GM12892 (cell line): Measurements from ENCODE around the gene TMEM235.

ENCODE experiments used
- POLR2A ChIP-seq: IDR thresholded peaks from 2 replicates; pipeline ENCODE4 v1.6.1; 2011; ENCODE audit warnings: low read depth, low read length, control low read depth
- POLR2AphosphoS5 ChIP-seq: IDR thresholded peaks from 2 replicates; pipeline ENCODE4 v1.6.1; 2011; ENCODE audit warnings: low read depth, low read length, control low read depth
- TAF1 ChIP-seq: IDR thresholded peaks from 2 replicates; pipeline ENCODE4 v1.6.1; 2011; ENCODE audit warnings: low read depth, mild to moderate bottlenecking, control low read depth, low read length, borderline replicate concordance

DNA sequence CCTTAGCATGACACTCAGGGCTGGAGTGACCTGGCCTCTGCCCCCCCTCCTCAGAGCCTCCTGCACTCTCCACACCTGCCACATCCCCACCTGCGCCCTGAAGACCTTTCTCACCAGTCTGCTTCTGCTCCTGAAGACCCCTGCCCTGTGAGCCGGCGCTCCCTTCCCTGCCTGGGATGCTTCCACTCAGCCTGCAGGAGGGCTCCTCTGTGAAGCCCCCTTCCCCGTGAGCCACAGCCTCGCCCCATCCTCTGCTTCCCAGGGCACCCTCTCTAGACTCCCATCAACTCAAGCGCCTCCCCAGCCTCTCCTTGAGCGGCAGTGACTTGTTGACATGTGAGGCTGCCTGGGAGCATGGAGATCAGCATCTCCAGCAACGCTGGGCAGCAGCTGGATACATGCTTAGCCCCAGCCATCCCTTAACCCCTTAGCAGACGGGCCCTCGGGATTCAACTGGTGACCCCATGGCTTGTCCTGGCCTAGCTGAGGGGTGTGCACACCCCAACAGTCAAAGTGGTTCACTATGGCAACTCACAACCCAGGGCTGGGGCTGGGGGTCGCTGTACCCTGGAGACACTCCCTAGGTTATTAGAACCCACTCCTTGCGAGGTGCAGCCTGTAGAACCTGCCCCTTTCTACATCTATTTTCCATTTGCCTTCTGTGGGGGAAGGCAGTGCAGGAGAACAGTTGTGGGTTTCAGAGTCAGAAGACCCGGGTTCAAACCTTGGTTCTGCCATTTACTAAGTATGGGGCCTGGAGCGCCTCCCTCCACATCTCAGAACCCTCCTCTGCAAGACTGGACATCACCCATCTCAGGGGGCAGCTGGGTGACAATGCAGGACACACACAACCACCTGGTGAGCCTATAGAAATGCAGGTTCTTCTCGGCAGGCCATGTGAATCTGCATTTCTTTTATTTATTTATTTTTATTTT is 21.5 kb downstream of the TMEM235 start:
- no peak for TF ChIP-seq POLR2A
- TF ChIP-seq POLR2AphosphoS5: no peak
- no peak for TF ChIP-seq TAF1
